LoVo (cell line): Measurements from ENCODE around the gene FAS.
"Not testable (repeated sequence)": the region's sequence is repeated elsewhere in the genome, so short reads cannot be mapped to it uniquely, and the experiment has no call there.

Experiments used
- DNase-seq: peaks from one replicate; pipeline ENCODE4 v3.0.0-alpha.2; 2016; ENCODE audit warnings: low spot score

The FAS gene

GRCh38 chr10:88992921-88993524, 2.4 kb downstream of the FAS start:
- no peak for DNase-seq

GRCh38 chr10:88994019-88994418, 3.4 kb downstream of the FAS start:
- DNase-seq: no peak

GRCh38 chr10:88995156-88995876, 4.7 kb downstream of the FAS start:
- DNase-seq: no peak

GRCh38 chr10:88996927-88997326, 6.3 kb downstream of the FAS start:
- DNase-seq: no peak

- no peak for DNase-seq
Measured at GRCh38 chr10:88999625-89000024, 9.0 kb downstream of the FAS start.

- no peak for DNase-seq
Measured at GRCh38 chr10:89001024-89001728, 10.6 kb downstream of the FAS start.

- no peak for DNase-seq
Measured at GRCh38 chr10:89001729-89002072, 11.1 kb downstream of the FAS start.

GRCh38 chr10:89002226-89002978, 11.8 kb downstream of the FAS start:
- DNase-seq: no peak

- no peak for DNase-seq
Measured at GRCh38 chr10:89003344-89003743, 12.7 kb downstream of the FAS start.

GRCh38 chr10:89007129-89007893, 16.7 kb downstream of the FAS start:
- DNase-seq: no peak

- not testable (repeated sequence) for DNase-seq
Measured at GRCh38 chr10:89018700-89019346, 28.2 kb downstream of the FAS start.

- DNase-seq: no peak
Measured at GRCh38 chr10:89019569-89020327, 29.1 kb downstream of the FAS start.

- not testable (repeated sequence) for DNase-seq
Measured at GRCh38 chr10:89021526-89021925, 30.9 kb downstream of the FAS start.

- no peak for DNase-seq
Measured at GRCh38 chr10:89022734-89023133, 32.1 kb downstream of the FAS start.

- no peak for DNase-seq
Measured at GRCh38 chr10:89025453-89025852, 34.9 kb downstream of the FAS start.

- no peak for DNase-seq
Measured at GRCh38 chr10:89029181-89029580, 38.6 kb downstream of the FAS start.

- DNase-seq: peak; percentile 67
Measured at GRCh38 chr10:89029785-89030437, 39.3 kb downstream of the FAS start.

GRCh38 chr10:89030791-89031190, 40.2 kb downstream of the FAS start:
- no peak for DNase-seq

GRCh38 chr10:89032141-89032891, 41.7 kb downstream of the FAS start:
- no peak for DNase-seq
